Hepatocyte (in vitro differentiated cells): ENCODE results near the gene INTS13. TPM values are rescaled to one million over a fixed set of nuclear protein-coding genes. Genes with fewer than 3 reads are reported as not detected.

ENCODE experiments used
- DNase-seq: peaks from one replicate; pipeline ENCODE4 v3.0.0-alpha.2; 2016; ENCODE audit warnings: low spot score
- H2AFZ ChIP-seq: fragments of 200-600 bp; sonication (generic); 2 replicates; pipeline ENCODE4 v1.6.0; 2016; ENCODE audit warnings: antibody characterized with exemption, mild to moderate bottlenecking
- H3K27ac ChIP-seq: fragments of 200-600 bp; sonication (generic); 2 replicates; pipeline ENCODE4 v1.5.1; 2016; ENCODE audit warnings: mild to moderate bottlenecking
- H3K27me3 ChIP-seq: fragments of 200-600 bp; sonication (generic); 2 replicates; pipeline ENCODE4 v1.6.1; 2016
- H3K36me3 ChIP-seq: fragments of 200-600 bp; sonication (generic); replicated peaks from 2 replicates; pipeline ENCODE4 v1.5.1; 2016; ENCODE audit warnings: low read depth; ENCODE audit not compliant: insufficient read depth
- H3K4me1 ChIP-seq: fragments of 200-600 bp; sonication (generic); 2 replicates; pipeline ENCODE4 v1.5.1; 2016; ENCODE audit warnings: mild to moderate bottlenecking, moderate library complexity; ENCODE audit not compliant: insufficient read depth
- H3K4me2 ChIP-seq: fragments of 200-600 bp; sonication (generic); 2 replicates; pipeline ENCODE4 v1.6.0; 2016
- H3K4me3 ChIP-seq: fragments of 200-600 bp; sonication (generic); 2 replicates; pipeline ENCODE4 v1.5.1; 2016; ENCODE audit warnings: mild to moderate bottlenecking
- H3K79me2 ChIP-seq: fragments of 200-600 bp; sonication (generic); 2 replicates; pipeline ENCODE4 v1.6.0; 2017; ENCODE audit warnings: mild to moderate bottlenecking
- H3K9me2 ChIP-seq: fragments of 200-600 bp; sonication (generic); replicated peaks from 2 replicates; pipeline ENCODE4 v1.6.0; 2017; ENCODE audit warnings: mild to moderate bottlenecking; ENCODE audit not compliant: insufficient read depth
- H3K9me3 ChIP-seq: fragments of 200-600 bp; sonication (generic); 2 replicates; pipeline ENCODE4 v1.5.1; 2016; ENCODE audit warnings: low read depth, mild to moderate bottlenecking
- H4K20me1 ChIP-seq: fragments of 200-600 bp; sonication (generic); 2 replicates; pipeline ENCODE4 v1.6.0; 2016; ENCODE audit warnings: mild to moderate bottlenecking; ENCODE audit not compliant: insufficient read depth, poor library complexity, severe bottlenecking
- EZH2 ChIP-seq: fragments of 200-600 bp; sonication (generic); IDR thresholded peaks from 2 replicates; pipeline ENCODE4 v1.6.1; 2016; ENCODE audit warnings: antibody characterized with exemption, mild to moderate bottlenecking, borderline replicate concordance
- EZH2phosphoT487 ChIP-seq: fragments of 200-600 bp; sonication (generic); IDR thresholded peaks from one replicate; pipeline ENCODE4 v1.6.1; 2018; ENCODE audit warnings: antibody characterized with exemption, mild to moderate bottlenecking, low read depth, moderate library complexity; ENCODE audit not compliant: unreplicated experiment, severe bottlenecking
- WGBS: methylation state at CpG from one replicate; pipeline ENCODE4 v1.1.6; 2016; ENCODE audit warnings: low lambda C conversion rate; ENCODE audit errors: missing lambda C conversion rate; 5-methylcytosine and 5-hydroxymethylcytosine counted together
- polyA plus RNA-seq: library from polyadenylated mRNA; unstranded; fragments of >200 nt; fragmentation: Nextera tagmentation; extraction: Ambion mirVana; gene quantifications from 2 replicates; pipeline ENCODE4 v1.2.1, GENCODE V29; 2016
- total RNA-seq: library from RNA; depleted of rRNA; stranded (reverse); fragments of >200 nt; gene quantifications from 2 replicates; pipeline ENCODE4 v1.2.3, GENCODE V29; 2014
- TF ChIP-seq, protein P1 (sequence below): fragments of 200-600 bp; sonication (generic); IDR thresholded peaks from 2 replicates; pipeline ENCODE4 v1.5.1; 2016; ENCODE audit warnings: antibody characterized with exemption, mild to moderate bottlenecking; ENCODE audit not compliant: poor library complexity

INTS13 gene
- total and polyA plus RNA-seq, 2 experiments from 2014 or later = 13.8 to 40.4 TPM

DNA sequence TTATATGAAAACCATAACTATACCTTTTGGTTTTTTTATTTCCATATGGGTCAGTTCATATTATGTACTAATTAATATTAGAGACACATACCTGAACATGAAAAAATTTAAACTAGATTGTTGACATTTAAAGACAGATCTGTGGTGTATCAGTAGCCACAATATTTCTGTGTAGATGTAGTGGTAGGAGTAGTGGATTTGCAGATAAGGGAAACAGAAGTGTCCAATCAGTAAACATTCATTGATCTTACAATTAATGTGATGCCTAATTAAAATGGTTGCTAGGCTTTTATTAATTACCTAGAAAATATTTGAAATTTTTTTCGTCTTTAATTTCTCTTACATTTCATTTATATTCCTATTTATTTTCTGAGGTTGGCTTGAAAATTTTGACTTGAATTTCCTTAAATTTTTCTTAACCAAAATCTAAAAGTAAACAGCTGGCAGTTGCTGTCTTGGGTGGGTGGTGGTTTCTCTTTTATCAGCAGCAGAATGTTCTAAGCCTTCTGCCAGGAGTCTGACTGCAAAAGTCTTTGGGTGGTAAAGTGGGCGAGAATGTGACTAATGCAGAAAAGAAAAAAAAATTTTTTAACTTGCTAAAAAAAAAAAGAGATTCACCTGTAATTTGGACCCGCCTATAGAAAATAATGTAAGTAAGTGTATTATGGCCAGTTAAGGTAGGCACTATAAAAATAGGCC lies 2.9 kb upstream of the INTS13 start:
- TF ChIP-seq, protein P1, sequence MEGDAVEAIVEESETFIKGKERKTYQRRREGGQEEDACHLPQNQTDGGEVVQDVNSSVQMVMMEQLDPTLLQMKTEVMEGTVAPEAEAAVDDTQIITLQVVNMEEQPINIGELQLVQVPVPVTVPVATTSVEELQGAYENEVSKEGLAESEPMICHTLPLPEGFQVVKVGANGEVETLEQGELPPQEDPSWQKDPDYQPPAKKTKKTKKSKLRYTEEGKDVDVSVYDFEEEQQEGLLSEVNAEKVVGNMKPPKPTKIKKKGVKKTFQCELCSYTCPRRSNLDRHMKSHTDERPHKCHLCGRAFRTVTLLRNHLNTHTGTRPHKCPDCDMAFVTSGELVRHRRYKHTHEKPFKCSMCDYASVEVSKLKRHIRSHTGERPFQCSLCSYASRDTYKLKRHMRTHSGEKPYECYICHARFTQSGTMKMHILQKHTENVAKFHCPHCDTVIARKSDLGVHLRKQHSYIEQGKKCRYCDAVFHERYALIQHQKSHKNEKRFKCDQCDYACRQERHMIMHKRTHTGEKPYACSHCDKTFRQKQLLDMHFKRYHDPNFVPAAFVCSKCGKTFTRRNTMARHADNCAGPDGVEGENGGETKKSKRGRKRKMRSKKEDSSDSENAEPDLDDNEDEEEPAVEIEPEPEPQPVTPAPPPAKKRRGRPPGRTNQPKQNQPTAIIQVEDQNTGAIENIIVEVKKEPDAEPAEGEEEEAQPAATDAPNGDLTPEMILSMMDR = no peak
- TF ChIP-seq EZH2phosphoT487 (no peak), EZH2 (no peak)
- H3K79me2 ChIP-seq = peaks cover 84% of the 10 kb centered on the region
- peak overlapping the region; percentile 89 for H3K4me2 ChIP-seq

DNA sequence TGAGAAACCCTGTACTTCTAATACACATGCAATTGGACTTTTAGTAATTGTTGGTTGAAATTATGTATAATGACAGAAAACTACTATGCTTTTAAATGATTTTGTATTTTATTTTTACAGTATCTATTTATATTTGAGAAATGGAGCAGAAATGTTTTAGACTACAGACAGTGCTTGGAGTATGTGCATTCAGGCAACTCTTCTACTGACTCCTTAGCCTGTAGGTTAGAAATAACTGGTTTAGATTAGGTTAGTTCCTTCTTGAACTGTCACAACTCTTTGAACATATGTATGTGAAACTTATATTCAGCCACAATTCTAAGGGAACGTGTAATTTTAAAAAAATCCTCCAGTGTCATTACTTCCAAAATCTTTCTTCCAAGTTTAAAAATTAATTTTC lies 2.2 kb upstream of the INTS13 start:
- no peak overlapping the region for H3K27ac ChIP-seq

More for the DNA sequence above, 2.9 kb upstream of the INTS13 start:
- Histone ChIP-seq H4K20me1 (peaks cover 16% of the 10 kb centered on the region), H3K4me3 (no peak overlapping the region), H3K36me3 (no peaks in the 10 kb centered on the region), H3K27ac (no peak overlapping the region), H3K9me3 (no peaks in the 10 kb centered on the region), H2AFZ (no peak overlapping the region), H3K9me2 (no peaks in the 10 kb centered on the region), H3K4me1 (peaks cover 20% of the 10 kb centered on the region), H3K27me3 (no peaks in the 10 kb centered on the region)
- 97% methylated on average over 3 of the region's 3 CpGs for WGBS
- no peak for DNase-seq

DNA sequence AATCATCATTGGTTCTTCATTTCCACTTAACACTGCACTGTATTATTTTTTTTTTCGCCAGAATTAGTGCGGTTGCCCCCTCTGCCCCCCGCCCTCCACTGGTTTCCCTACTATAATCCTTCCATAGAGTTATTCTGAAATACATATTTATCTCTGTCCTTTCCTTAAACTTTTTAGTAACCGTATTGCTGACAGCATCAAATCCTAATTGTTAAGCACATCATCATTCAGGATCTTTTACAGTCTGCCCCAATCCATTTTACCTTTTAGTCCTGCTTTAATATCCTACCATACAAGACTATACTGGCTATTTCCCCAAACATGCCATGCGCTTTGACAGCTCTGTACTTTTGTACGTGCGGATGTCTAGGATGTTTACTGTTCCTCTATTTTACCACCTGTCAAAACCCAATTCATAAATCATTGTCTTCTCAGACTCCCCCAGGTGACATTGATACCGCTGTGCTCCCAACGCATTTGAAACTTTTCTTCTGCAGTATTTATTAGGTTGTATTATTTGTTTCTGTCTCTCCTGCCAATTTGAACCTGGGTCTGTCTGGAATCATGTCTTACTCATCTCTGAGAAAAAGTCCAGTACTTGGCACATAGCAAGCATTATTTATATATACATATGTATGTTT lies 1.5 kb upstream of the INTS13 start:
- no peaks in the 10 kb centered on the region for H3K27me3 ChIP-seq
- no peaks in the 10 kb centered on the region for H3K9me3 ChIP-seq
- H3K4me3 ChIP-seq = peak overlapping the region; percentile 56
- no peak for DNase-seq
- peak overlapping the region; percentile 60 for H2AFZ ChIP-seq
- peaks cover 84% of the 10 kb centered on the region for H3K79me2 ChIP-seq
- TF ChIP-seq EZH2phosphoT487 (no peak), EZH2 (no peak)
- TF ChIP-seq, protein P1 = no peak
- peaks cover 20% of the 10 kb centered on the region for H3K4me1 ChIP-seq
- peak overlapping the region; percentile 89 for H3K4me2 ChIP-seq
- no peaks in the 10 kb centered on the region for H3K9me2 ChIP-seq
- peak overlapping the region; percentile 96 for H3K27ac ChIP-seq
- H3K36me3 ChIP-seq = no peaks in the 10 kb centered on the region
- peaks cover 16% of the 10 kb centered on the region for H4K20me1 ChIP-seq
- WGBS = 18% methylated on average over 9 of the region's 9 CpGs

More for the DNA sequence above, 2.2 kb upstream of the INTS13 start:
- peaks cover 16% of the 10 kb centered on the region for H4K20me1 ChIP-seq
- H3K4me1 ChIP-seq = peaks cover 20% of the 10 kb centered on the region
- peaks cover 84% of the 10 kb centered on the region for H3K79me2 ChIP-seq
- H3K27me3 ChIP-seq = no peaks in the 10 kb centered on the region
- no peak for DNase-seq
- H2AFZ ChIP-seq = no peak overlapping the region
- H3K9me2 ChIP-seq = no peaks in the 10 kb centered on the region
- no peaks in the 10 kb centered on the region for H3K9me3 ChIP-seq
- no peaks in the 10 kb centered on the region for H3K36me3 ChIP-seq
- peak overlapping the region; percentile 89 for H3K4me2 ChIP-seq
- WGBS = 77% methylated on average over 1 of the region's 1 CpG
- TF ChIP-seq, protein P1 = no peak
- TF ChIP-seq EZH2phosphoT487 (no peak), EZH2 (no peak)
- peak overlapping the region; percentile 56 for H3K4me3 ChIP-seq
